IPS-NIHi7 (cell line): Measurements from ENCODE around the gene RND3.

ENCODE experiments used
- DNase-seq: peaks from one replicate; pipeline ENCODE4 v3.0.0; 2012; ENCODE audit warnings: mixed read lengths; ENCODE audit errors: extremely low spot score

Gene RND3

DNA sequence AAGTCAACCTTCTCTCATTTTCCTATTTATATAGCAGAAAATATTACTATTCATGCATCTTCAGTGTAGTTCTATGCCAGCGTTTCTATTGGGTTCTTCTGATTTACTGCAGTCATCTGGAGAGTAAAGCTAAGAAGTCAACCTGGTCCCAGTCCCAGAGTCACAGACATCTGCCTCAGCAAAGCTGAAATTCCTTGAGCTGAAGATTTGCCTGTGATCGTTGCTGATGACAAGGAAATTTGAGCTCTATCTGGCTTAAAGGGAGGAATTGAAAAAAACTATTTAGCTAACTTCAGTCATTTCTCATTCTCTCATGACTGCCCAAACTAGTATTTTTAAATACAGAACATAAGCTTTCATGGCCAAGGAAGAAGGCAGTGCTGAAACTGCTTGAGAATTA, 45.7 kb downstream of the RND3 start:
- no peak for DNase-seq

DNA sequence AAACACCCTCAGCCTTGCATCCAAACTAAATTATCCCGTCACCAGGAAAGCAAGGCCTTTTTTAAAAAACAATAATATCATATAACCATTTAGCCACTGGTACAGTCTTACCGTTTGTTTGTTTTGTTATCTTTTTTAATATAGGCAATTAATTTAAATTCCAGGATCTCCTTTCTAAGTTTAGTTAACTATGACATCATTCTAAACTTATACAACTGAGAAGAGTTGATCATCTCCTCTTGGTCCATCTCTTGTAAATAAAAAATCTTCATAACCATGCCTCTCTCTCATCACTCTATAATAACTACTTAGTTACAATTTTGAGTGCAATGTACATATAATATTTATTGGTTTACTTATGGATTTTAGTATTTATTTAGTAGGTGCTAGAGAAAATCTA, 46.2 kb downstream of the RND3 start:
- no peak for DNase-seq

DNA sequence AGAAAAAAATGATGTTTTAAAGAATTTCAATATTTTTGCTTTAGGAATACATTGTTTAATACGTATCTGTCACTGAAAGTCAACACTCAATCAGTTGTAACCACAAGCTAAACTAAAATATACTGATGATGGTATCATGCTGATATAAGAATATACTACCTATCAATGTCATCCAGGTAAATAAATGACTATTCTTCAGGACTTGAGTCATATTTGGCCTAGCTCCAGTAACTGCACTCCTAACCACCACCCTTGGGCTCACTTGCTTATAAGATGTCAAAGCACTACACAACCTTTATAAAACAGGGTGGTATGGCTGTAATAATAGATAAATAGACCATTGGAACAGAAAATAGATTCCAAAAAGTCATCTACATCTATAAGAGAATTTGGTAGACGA, 48.8 kb downstream of the RND3 start:
- no peak for DNase-seq

DNA sequence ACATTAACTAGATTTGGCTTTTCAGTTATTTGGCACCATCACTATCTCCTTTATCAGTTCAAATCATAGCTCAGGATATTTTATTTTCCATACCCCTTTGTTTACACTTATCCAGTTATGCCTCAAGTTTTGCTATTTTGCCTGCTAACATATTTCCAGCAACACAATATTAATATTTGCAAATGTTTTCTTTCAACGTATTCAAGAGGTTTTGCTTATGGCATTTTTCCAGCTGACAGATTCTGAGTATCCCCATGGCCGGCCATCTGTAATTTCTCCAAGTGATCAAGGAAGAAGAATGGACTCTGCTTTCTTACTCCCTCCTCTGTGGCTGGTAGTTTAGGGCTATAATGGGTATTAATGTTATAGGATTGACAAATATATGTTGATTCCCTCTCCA, 49.4 kb downstream of the RND3 start:
- DNase-seq: no peak

DNA sequence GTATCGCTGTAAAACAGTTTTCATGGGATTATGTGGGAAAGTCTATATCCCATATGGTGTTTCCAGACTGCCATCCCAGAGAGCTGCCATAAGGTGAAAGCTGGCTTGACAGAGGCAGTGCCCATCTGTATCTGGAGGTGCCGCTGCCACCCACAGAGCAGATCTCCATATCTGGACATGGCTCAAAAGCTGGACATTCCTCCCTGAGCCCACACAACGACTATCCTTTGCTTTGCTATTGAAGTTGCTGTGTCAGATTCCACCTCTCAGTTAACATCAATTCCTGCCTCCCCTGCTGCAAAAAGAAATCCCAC, 55.2 kb downstream of the RND3 start:
- no peak for DNase-seq

DNA sequence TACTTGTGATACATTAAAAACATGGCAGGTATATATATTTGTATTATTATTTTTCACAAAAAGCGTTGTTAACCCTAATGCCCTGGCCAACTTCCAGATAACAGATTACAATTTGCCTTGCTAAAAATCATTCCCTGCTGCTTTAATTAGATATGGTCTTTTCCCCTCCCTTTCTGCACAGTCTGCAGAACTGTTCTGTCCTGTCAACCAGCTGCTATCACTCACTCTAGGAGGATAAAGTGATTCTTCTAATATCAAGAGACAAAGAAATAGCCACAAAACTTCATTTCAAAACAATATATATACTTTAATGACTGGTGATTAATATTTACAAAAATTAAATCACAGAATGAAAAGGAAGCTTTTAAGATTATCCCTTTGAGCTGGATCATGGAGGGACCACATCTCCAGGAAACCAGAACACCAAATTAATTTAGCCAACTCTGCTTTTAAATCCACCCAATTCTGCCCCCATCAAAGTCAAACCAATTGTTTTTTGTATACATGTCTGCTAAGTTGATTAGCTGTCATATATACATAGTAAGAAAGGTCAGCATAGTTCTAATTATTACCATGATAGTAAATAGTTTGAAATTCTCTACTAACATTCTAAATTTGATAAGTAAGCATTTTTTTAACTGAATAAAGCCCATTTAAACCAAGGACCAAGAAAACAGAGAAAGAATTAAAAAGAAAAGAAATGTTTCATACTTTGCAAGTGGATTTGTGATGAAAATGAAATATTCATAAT, 55.7 kb downstream of the RND3 start:
- DNase-seq: no peak

DNA sequence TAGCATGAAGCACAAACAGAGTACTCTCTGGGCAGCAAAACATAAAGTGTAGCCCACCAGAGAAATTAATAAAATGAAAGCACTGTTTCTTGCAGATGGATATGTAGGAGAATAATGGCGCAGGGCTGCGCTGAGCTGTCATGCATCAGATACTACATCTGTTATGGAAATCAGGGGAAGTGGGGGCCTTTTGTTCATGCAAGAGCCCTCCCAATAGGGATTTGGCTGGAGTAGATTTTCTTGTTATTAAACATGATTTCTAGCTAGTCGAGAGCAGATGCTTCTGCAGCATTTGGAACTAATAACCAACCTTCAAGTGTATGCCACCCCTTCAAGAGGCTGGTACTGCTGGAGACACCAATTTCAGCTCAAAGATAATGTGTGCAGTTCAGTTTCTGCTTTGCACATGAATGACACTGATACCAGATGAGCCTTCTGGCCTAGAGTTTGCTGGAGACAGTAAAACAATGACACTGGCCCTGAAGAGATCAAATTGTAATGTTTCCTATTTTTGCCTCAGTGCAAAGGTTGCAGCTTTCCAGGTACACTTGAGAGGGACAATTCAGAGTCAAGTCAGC, 58.0 kb downstream of the RND3 start:
- DNase-seq: no peak

DNA sequence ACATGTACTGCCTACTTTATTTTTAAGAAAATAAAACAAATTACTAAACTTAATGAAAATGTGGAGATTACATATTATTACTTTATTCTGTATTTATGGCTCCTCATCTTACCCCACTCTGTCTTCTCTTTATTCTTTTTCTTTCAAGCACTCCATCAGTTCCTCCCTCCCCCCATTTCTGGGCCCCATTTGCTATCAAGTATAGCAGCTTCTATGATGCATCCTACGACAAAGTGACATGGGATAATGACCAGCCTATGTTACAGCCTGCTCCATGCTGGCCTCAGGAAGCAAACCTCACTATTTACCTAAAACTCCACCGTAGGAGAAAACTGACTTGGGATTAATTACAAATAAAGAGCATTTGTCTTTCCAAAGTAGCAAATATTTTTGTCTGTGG, 58.8 kb downstream of the RND3 start:
- DNase-seq: no peak

DNA sequence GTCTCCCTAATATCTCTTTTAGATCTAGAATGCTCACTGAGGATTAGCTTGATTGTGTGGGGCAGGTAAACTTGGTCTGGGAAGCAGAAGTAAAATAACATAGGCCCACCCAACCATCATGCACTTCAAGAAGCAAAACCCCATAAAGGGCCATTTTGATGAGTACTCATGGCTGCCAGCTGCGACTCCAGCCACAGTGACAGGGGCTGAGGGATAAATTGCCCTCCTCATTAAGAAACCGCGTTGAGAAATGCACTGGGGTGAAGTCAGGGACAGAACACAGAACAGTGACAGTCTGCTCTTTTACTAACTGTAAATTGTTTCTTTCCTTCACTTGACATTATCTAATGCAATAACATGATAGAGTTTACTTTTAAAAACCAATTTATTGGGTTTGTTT, 60.2 kb downstream of the RND3 start:
- no peak for DNase-seq

DNA sequence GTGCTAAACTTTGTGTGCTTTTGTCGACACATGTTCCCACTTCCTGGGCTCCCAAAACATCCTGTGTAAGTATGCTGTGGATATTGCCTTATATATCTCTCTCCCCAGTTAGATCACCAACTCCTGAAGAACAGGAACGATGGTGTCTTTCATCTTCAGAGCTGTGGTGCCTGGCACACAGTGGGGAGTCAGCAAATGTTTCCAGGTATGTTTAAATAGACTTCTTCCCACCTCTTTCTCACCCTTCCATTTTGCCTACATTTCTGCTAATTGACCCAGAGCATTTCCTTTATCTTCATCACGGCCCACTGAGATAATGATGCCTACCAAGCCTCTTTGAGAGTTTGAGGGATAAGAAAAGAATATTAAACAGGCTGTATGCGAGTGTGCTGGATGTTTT, 60.7 kb downstream of the RND3 start:
- DNase-seq: no peak

DNA sequence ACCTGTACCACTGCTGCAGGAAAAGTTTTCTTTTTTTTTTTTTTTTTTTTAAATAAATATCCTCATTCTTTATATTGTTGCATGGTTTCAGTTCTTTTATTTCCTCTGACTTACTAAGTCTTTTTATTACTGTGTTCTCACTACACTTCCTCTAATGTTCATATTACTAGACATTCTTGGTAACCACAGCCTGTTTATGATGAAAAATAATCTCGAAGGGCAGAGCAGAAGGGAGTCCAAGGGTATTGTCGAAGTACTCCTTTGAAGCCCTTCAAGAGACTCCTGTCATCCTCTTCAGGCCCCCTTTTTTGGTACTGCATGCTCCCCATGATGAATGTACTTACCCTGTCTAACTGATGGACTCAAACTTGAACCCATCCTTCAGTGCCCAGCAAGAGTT, 61.2 kb downstream of the RND3 start:
- DNase-seq: no peak

DNA sequence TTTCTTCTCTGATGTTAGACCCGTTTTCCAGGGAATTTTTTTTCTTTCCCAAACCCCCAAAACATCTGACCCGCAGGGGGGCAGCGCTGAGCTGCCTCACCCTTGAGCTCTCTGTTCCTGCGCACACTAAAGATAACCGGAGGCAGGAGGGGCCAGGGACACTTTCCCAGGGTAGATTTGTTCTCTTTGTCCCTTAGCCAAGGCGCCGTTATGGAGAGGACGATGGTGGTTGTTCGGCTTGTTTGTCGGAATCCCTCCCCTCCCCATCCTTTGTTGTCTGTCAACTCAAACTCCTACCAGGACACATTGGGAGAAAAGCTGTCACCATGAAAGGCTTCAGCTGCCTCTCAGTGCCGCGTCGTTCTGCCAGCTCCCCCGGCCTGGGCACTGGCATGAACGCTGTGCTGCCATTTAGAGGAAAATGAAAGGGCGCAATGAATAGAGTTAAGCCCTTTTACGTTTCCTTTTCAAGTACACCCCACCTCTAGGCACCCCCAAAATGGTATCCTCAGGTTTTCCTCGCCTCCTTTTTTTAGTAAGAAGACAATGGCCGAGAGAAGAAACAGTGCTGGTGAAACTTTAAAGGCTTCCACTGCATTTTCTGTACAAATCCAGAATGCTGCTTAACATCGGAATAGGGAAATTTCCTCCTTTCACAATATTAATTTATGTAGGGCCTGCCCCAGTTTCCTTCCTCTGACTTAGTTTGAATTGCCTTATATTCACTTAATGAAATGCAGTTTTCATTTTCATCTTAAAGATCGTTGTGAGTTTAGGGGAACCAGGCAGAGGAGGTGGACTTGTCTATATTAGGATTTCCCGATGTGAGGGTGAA, 62.1 kb downstream of the RND3 start:
- DNase-seq: peak; percentile 60

DNA sequence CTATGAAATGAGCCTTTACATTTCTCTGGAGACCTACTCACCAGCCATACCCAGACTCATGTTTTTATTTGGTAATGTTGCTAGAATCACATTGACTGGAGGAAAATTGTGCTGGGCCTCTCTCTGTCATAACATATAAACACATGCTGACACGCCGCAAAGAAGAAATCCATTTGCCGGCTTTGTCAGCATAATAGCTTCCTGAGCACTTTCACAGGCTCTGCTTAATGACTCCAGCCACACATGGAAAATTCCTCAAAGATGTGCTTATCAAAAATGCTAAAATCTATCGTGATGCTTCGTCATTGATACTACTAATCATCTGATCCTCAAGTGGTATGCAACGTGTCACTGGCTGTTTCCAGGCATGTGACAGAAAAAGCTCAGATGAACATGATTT, 63.1 kb downstream of the RND3 start:
- no peak for DNase-seq

DNA sequence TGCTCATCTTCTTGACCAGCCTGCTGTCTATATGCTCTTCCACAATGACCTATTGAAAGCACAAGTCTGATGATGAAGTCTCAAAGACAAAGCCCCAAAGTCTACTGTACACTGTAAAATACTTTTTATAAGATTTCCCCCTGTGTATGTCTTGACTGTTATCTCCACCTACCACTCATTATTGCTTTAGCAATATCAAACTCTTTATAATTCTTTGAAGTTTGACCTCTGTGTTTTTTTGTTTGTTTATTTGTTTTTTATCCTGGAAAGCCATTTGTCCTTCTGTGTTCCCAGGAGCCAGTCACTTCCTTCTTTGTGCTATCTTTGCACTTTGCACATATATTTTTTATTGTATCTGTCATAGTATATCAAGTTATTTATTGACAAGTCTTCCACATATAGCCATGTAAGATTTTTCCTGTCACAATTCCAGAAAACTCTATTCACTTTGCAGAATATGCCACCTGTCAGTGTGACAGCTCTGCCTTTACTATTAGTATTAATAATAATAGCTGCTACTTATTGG, 66.3 kb downstream of the RND3 start:
- no peak for DNase-seq

DNA sequence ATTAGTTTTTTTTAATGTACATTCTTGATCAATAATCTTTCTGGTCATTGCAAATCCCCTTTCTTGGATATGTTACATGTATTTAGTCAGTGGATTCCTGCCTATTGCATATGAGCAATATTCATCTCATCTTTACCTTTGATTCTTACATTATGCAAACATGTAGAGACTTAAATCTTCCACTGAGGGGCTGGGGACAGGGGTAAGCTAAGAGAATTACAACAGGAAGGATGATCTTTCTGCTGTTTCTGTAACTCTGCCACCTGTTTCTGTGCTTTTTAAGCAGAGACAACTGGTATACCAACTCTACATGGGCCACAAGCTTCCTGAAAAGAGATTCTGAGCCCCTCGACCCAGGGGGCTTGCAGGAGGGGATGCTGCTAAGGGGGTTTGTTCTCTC, 68.6 kb downstream of the RND3 start:
- no peak for DNase-seq
